ENCODE measurements around the gene CREB5.
A peak's percentile ranks its signal among the peaks of the same experiment; 100 is the strongest.

The CREB5 gene

GRCh38 chr7:28672397-28672797 is 260.1 kb downstream of the CREB5 start:
- H4K8ac ChIP-seq (ENCODE audit: low read length): no peak overlapping the region

DNA sequence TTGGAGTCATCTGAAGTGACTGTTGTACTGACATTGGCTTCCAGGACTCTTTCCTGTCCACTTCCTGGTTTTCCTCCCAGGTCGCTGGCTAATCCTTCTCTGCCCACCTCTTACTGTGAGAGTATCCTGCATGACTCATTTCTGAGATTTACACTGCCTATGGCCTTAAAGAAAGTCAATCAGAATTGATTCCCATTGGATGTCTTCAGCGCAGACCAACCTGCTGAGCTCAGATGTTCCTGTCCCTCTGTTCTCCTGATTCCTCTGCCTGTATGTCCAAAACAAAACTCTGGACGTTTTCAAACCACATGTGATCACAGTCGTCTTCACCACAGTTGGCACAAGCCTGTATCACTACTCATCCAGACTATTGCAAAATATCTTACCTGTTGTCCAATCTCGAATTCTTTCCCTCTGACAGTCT is 262.1 kb downstream of the CREB5 start:
- Histone ChIP-seq H2BK5ac (ENCODE audit: low read depth, low read length, poor library complexity, severe bottlenecking) (no peak overlapping the region), H2BK12ac (ENCODE audit: low read length in 2 of 2) (no peak overlapping the region), H3K79me1 (replicated peaks; ENCODE audit: low read length, poor library complexity, severe bottlenecking) (peaks cover 6% of the 10 kb centered on the region), H3K23ac (ENCODE audit: low read length in 2 of 2) (no peak overlapping the region), H3K27ac (ENCODE audit: low read length, poor library complexity, severe bottlenecking) (peak overlapping the region; percentile 1), H3K4me2 (ENCODE audit: low read length, poor library complexity, severe bottlenecking) (no peak overlapping the region), H2BK15ac (ENCODE audit: low read depth, poor library complexity, severe bottlenecking) (no peak overlapping the region), H3K4ac (ENCODE audit: low read depth in 1 of 2, low read length in 2 of 2) (no peak overlapping the region), H3K9me3 (ENCODE audit: control insufficient read depth, low read length) (no peaks in the 10 kb centered on the region), H2AK5ac (ENCODE audit: low read length, severe bottlenecking) (no peak overlapping the region), H3K27me3 (ENCODE audit: control insufficient read depth in 1 of 2, insufficient read depth in 1 of 2, low read length in 2 of 2) (no peaks in the 10 kb centered on the region), H3K4me1 (ENCODE audit: control insufficient read depth, insufficient read depth, low read depth, low read length) (peaks cover 4% of the 10 kb centered on the region), H3K18ac (ENCODE audit: low read depth in 1 of 2, low read length in 2 of 2) (no peak overlapping the region), H2BK120ac (ENCODE audit: low read depth, low read length) (no peak overlapping the region), H4K91ac (ENCODE audit: low read length) (no peak overlapping the region), H3K36me3 (ENCODE audit: control insufficient read depth in 1 of 2, insufficient read depth in 2 of 2, low read depth in 1 of 2, low read length in 2 of 2) (no peaks in the 10 kb centered on the region), H3K9ac (ENCODE audit: low read length) (no peak overlapping the region), H2AFZ (ENCODE audit: low read depth, low read length) (no peak overlapping the region), H3K14ac (ENCODE audit: low read length in 2 of 2) (no peak overlapping the region), H3K4me3 (ENCODE audit: insufficient read depth in 1 of 2, low read depth in 1 of 2, low read length in 2 of 2) (no peak overlapping the region), H4K8ac (ENCODE audit: low read length) (no peak overlapping the region)
- no peak for DNase-seq
- 80% methylated on average over 5 of the region's 5 CpGs for WGBS

More at GRCh38 chr7:28672397-28672797, 260.1 kb downstream of the CREB5 start:
- no peaks in the 10 kb centered on the region for H3K36me3 ChIP-seq (ENCODE audit: control insufficient read depth in 1 of 2, insufficient read depth in 2 of 2, low read depth in 1 of 2, low read length in 2 of 2)
- no peak overlapping the region for H3K4me2 ChIP-seq (ENCODE audit: low read length, poor library complexity, severe bottlenecking)
- H3K9ac ChIP-seq (ENCODE audit: low read length): no peak overlapping the region
- WGBS: 90% methylated on average over 2 of the region's 3 CpGs
- no peak overlapping the region for H4K91ac ChIP-seq (ENCODE audit: low read length)
- DNase-seq: no peak
- no peak overlapping the region for H3K4me3 ChIP-seq (ENCODE audit: insufficient read depth in 1 of 2, low read depth in 1 of 2, low read length in 2 of 2)
- no peak overlapping the region for H2AFZ ChIP-seq (ENCODE audit: low read depth, low read length)
- no peak overlapping the region for H2BK12ac ChIP-seq (ENCODE audit: low read length in 2 of 2)
- peak overlapping the region; percentile 31 for H2AK5ac ChIP-seq (ENCODE audit: low read length, severe bottlenecking)
- H3K27ac ChIP-seq (ENCODE audit: low read length, poor library complexity, severe bottlenecking): no peak overlapping the region
- H2BK5ac ChIP-seq (ENCODE audit: low read depth, low read length, poor library complexity, severe bottlenecking): no peak overlapping the region
- no peak overlapping the region for H3K23ac ChIP-seq (ENCODE audit: low read length in 2 of 2)
- H2BK120ac ChIP-seq (ENCODE audit: low read depth, low read length): no peak overlapping the region
- no peaks in the 10 kb centered on the region for H3K9me3 ChIP-seq (ENCODE audit: control insufficient read depth, low read length)
- H3K27me3 ChIP-seq (ENCODE audit: control insufficient read depth in 1 of 2, insufficient read depth in 1 of 2, low read length in 2 of 2): no peaks in the 10 kb centered on the region
- no peak overlapping the region for H3K14ac ChIP-seq (ENCODE audit: low read length in 2 of 2)
- H3K79me1 ChIP-seq (replicated peaks; ENCODE audit: low read length, poor library complexity, severe bottlenecking): peaks cover 4% of the 10 kb centered on the region
- H2BK15ac ChIP-seq (ENCODE audit: low read depth, poor library complexity, severe bottlenecking): no peak overlapping the region
- H3K4me1 ChIP-seq (ENCODE audit: control insufficient read depth, insufficient read depth, low read depth, low read length): peaks cover 1% of the 10 kb centered on the region
- no peak overlapping the region for H3K18ac ChIP-seq (ENCODE audit: low read depth in 1 of 2, low read length in 2 of 2)
- H3K4ac ChIP-seq (ENCODE audit: low read depth in 1 of 2, low read length in 2 of 2): no peak overlapping the region

DNA sequence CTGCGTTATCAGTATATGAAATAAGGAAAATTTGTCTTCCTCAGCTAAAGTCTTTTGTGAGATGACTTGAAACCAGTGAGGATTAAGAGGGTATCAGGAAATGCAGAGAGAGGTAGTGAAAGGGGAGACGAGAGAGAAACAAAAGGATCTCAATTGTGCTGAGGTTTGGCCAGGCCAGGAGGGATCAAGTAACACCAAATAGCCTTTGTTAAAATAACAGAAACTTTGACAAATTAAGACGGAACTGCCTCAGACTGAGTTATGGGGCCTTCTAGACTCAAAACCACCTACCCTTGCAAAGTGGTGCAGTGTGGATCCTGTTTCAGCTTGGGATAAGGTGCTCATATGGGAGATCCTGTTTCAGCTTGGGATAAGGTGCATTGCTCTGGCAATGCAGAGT is 263.1 kb downstream of the CREB5 start:
- WGBS: 100% methylated on average over 2 of the region's 3 CpGs
- Histone ChIP-seq H3K4me1 (ENCODE audit: control insufficient read depth, insufficient read depth, low read depth, low read length) (peaks cover 4% of the 10 kb centered on the region), H3K27me3 (ENCODE audit: control insufficient read depth in 1 of 2, insufficient read depth in 1 of 2, low read length in 2 of 2) (no peaks in the 10 kb centered on the region), H2AFZ (ENCODE audit: low read depth, low read length) (no peak overlapping the region), H3K9me3 (ENCODE audit: control insufficient read depth, low read length) (no peaks in the 10 kb centered on the region), H3K36me3 (ENCODE audit: control insufficient read depth in 1 of 2, insufficient read depth in 2 of 2, low read depth in 1 of 2, low read length in 2 of 2) (no peaks in the 10 kb centered on the region), H3K4me2 (ENCODE audit: low read length, poor library complexity, severe bottlenecking) (no peak overlapping the region), H2AK5ac (ENCODE audit: low read length, severe bottlenecking) (no peak overlapping the region), H3K14ac (ENCODE audit: low read length in 2 of 2) (no peak overlapping the region), H3K79me1 (replicated peaks; ENCODE audit: low read length, poor library complexity, severe bottlenecking) (peaks cover 6% of the 10 kb centered on the region), H3K23ac (ENCODE audit: low read length in 2 of 2) (no peak overlapping the region), H3K18ac (ENCODE audit: low read depth in 1 of 2, low read length in 2 of 2) (no peak overlapping the region), H2BK5ac (ENCODE audit: low read depth, low read length, poor library complexity, severe bottlenecking) (no peak overlapping the region), H3K27ac (ENCODE audit: low read length, poor library complexity, severe bottlenecking) (no peak overlapping the region), H3K4me3 (ENCODE audit: insufficient read depth in 1 of 2, low read depth in 1 of 2, low read length in 2 of 2) (no peak overlapping the region), H3K9ac (ENCODE audit: low read length) (no peak overlapping the region), H2BK15ac (ENCODE audit: low read depth, poor library complexity, severe bottlenecking) (no peak overlapping the region), H3K4ac (ENCODE audit: low read depth in 1 of 2, low read length in 2 of 2) (no peak overlapping the region), H2BK12ac (ENCODE audit: low read length in 2 of 2) (no peak overlapping the region), H4K91ac (ENCODE audit: low read length) (no peak overlapping the region), H4K8ac (ENCODE audit: low read length) (no peak overlapping the region), H2BK120ac (ENCODE audit: low read depth, low read length) (no peak overlapping the region)
- DNase-seq: no peak

DNA sequence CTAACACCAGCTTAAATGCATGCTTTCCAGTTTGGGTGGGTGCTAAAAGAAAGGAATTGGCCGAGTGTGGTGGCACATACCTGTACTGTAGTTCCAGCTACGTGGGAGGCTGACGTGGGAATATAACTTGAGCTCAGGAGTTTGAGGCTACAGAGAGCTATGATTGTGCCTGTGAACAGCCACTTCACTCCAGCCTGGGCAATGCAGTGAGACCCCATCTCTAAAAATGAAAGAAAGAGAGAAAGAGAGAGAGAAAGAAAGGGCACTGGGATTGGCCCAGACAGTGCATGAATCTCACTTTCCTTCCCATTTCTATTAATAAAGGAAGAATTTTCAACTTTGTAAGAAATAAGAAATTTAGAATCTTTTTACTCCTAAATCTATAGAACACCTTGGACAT is 265.4 kb downstream of the CREB5 start:
- DNase-seq: no peak
- H3K18ac ChIP-seq (ENCODE audit: low read depth in 1 of 2, low read length in 2 of 2): no peak overlapping the region
- H3K4me1 ChIP-seq (ENCODE audit: control insufficient read depth, insufficient read depth, low read depth, low read length): peaks cover 7% of the 10 kb centered on the region
- H3K4me2 ChIP-seq (ENCODE audit: low read length, poor library complexity, severe bottlenecking): no peak overlapping the region
- no peaks in the 10 kb centered on the region for H3K9me3 ChIP-seq (ENCODE audit: control insufficient read depth, low read length)
- H2BK12ac ChIP-seq (ENCODE audit: low read length in 2 of 2): no peak overlapping the region
- no peak overlapping the region for H2BK15ac ChIP-seq (ENCODE audit: low read depth, poor library complexity, severe bottlenecking)
- no peak overlapping the region for H4K8ac ChIP-seq (ENCODE audit: low read length)
- H2AK5ac ChIP-seq (ENCODE audit: low read length, severe bottlenecking): no peak overlapping the region
- H2BK120ac ChIP-seq (ENCODE audit: low read depth, low read length): no peak overlapping the region
- 96% methylated on average over 3 of the region's 3 CpGs for whole genome bisulfite sequencing
- H2AFZ ChIP-seq (ENCODE audit: low read depth, low read length): no peak overlapping the region
- H2BK5ac ChIP-seq (ENCODE audit: low read depth, low read length, poor library complexity, severe bottlenecking): no peak overlapping the region
- H3K27ac ChIP-seq (ENCODE audit: low read length, poor library complexity, severe bottlenecking): no peak overlapping the region
- H3K9ac ChIP-seq (ENCODE audit: low read length): no peak overlapping the region
- H3K36me3 ChIP-seq (ENCODE audit: control insufficient read depth in 1 of 2, insufficient read depth in 2 of 2, low read depth in 1 of 2, low read length in 2 of 2): no peaks in the 10 kb centered on the region
- H3K4ac ChIP-seq (ENCODE audit: low read depth in 1 of 2, low read length in 2 of 2): no peak overlapping the region
- H4K91ac ChIP-seq (ENCODE audit: low read length): no peak overlapping the region
- H3K79me1 ChIP-seq (replicated peaks; ENCODE audit: low read length, poor library complexity, severe bottlenecking): peaks cover 3% of the 10 kb centered on the region
- H3K27me3 ChIP-seq (ENCODE audit: control insufficient read depth in 1 of 2, insufficient read depth in 1 of 2, low read length in 2 of 2): no peaks in the 10 kb centered on the region
- H3K14ac ChIP-seq (ENCODE audit: low read length in 2 of 2): no peak overlapping the region
- H3K23ac ChIP-seq (ENCODE audit: low read length in 2 of 2): no peak overlapping the region
- no peak overlapping the region for H3K4me3 ChIP-seq (ENCODE audit: insufficient read depth in 1 of 2, low read depth in 1 of 2, low read length in 2 of 2)

Data from mesenchymal stem cell (in vitro differentiated cells and primary cell).